ENCODE data around the gene GIPC1.

GRCh38 chr19:14536926-14537692 lies 41.2 kb upstream of the GIPC1 start:
- no peak for TF ChIP-seq POLR2A (IDR thresholded peaks at IDR 0.05; ENCODE audit: extremely low read depth, insufficient read length)
- TF ChIP-seq MYC (IDR thresholded peaks at IDR 0.05; ENCODE audit: low read depth, low read length) = no peak
- no peak for TF ChIP-seq CTCF (IDR thresholded peaks at IDR 0.05; ENCODE audit: low read depth, low read length)
- TF ChIP-seq MAX (IDR thresholded peaks at IDR 0.05; ENCODE audit: low read depth, low read length) = no peak

Data from NB4 (cell line).